Measurements from ENCODE around the gene ABLIM1.

- TF ChIP-seq SIN3A (IDR thresholded peaks at IDR 0.05; ENCODE audit: borderline replicate concordance, insufficient read depth, low read length) (no peak), TAF1 (IDR thresholded peaks at IDR 0.05; ENCODE audit: borderline replicate concordance, insufficient read depth, low read length) (no peak)
Measured at GRCh38 chr10:114404171-114405010, 253.7 kb downstream of the ABLIM1 start, which contains the start of gene AFAP1L2.
